Mesenchymal stem cell (in vitro differentiated cells and primary cell): ENCODE data around the gene C1R.

Source experiments
- DNase-seq: peaks from one replicate; pipeline ENCODE4 v3.0.0-alpha.2; 2013
- H2AFZ ChIP-seq: one replicate; pipeline ENCODE4 v1.6.1; 2013; ENCODE audit warnings: low read depth, mild to moderate bottlenecking, control low read depth, inconsistent platforms, low read length, moderate library complexity
- H2AK5ac ChIP-seq: 2 replicates; pipeline ENCODE4 v1.6.1; 2013; ENCODE audit warnings: low read length, moderate library complexity, mild to moderate bottlenecking, inconsistent platforms; ENCODE audit not compliant: severe bottlenecking
- H2BK120ac ChIP-seq: one replicate; pipeline ENCODE4 v1.6.1; 2013; ENCODE audit warnings: low read depth, mild to moderate bottlenecking, inconsistent platforms, low read length, moderate library complexity
- H2BK12ac ChIP-seq, 2 experiments: one replicate each; pipeline ENCODE4 v1.6.1; 2013; ENCODE audit warnings: inconsistent platforms in 2 of 2, low read length in 2 of 2, mild to moderate bottlenecking in 2 of 2, moderate library complexity in 2 of 2, control low read depth in 1 of 2
- H2BK15ac ChIP-seq: one replicate; pipeline ENCODE4 v1.6.1; 2013; ENCODE audit warnings: mild to moderate bottlenecking, low read depth, inconsistent platforms; ENCODE audit not compliant: poor library complexity, severe bottlenecking
- H2BK5ac ChIP-seq: 2 replicates; pipeline ENCODE4 v1.6.1; 2013; ENCODE audit warnings: low read depth, mild to moderate bottlenecking, low read length, control low read depth, inconsistent platforms; ENCODE audit not compliant: poor library complexity, severe bottlenecking
- H3K14ac ChIP-seq, 2 experiments: one replicate each; pipeline ENCODE4 v1.6.1; 2013; ENCODE audit warnings: inconsistent platforms in 2 of 2, low read length in 2 of 2, control low read depth in 1 of 2, mild to moderate bottlenecking in 1 of 2, moderate library complexity in 1 of 2
- H3K18ac ChIP-seq, 2 experiments: one replicate each; pipeline ENCODE4 v1.6.1; 2013; ENCODE audit warnings: inconsistent platforms in 2 of 2, low read length in 2 of 2, control low read depth in 1 of 2, low read depth in 1 of 2, mild to moderate bottlenecking in 1 of 2
- H3K23ac ChIP-seq, 2 experiments: one replicate each; pipeline ENCODE4 v1.6.1; 2013; ENCODE audit warnings: inconsistent platforms in 2 of 2, low read length in 2 of 2, mild to moderate bottlenecking in 2 of 2, moderate library complexity in 2 of 2, control low read depth in 1 of 2
- H3K27ac ChIP-seq: 2 replicates; pipeline ENCODE4 v1.5.1; 2013; ENCODE audit warnings: mild to moderate bottlenecking, moderate library complexity, low read length, control low read depth, inconsistent platforms; ENCODE audit not compliant: poor library complexity, severe bottlenecking
- H3K27me3 ChIP-seq, 2 experiments: 2 replicates each; pipeline versions ENCODE4 v1.6.1 to v1.7.0; 2013; ENCODE audit warnings: low read length in 2 of 2, mild to moderate bottlenecking in 2 of 2, moderate library complexity in 2 of 2, control low read depth in 1 of 2, inconsistent platforms in 1 of 2; ENCODE audit not compliant: control insufficient read depth in 1 of 2, insufficient read depth in 1 of 2
- H3K36me3 ChIP-seq, 2 experiments: 2 replicates each; pipeline versions ENCODE4 v1.6.1 to v1.7.0; 2013; ENCODE audit warnings: low read length in 2 of 2, control low read depth in 1 of 2, inconsistent platforms in 1 of 2, low read depth in 1 of 2, mild to moderate bottlenecking in 1 of 2; ENCODE audit not compliant: insufficient read depth in 2 of 2, control insufficient read depth in 1 of 2
- H3K4ac ChIP-seq, 2 experiments: one replicate each; pipeline ENCODE4 v1.6.1; 2013; ENCODE audit warnings: inconsistent platforms in 2 of 2, low read length in 2 of 2, mild to moderate bottlenecking in 2 of 2, moderate library complexity in 2 of 2, control low read depth in 1 of 2, low read depth in 1 of 2
- H3K4me1 ChIP-seq: 2 replicates; pipeline ENCODE4 v1.6.1; 2013; ENCODE audit warnings: low read depth, low read length, control low read depth; ENCODE audit not compliant: control insufficient read depth, insufficient read depth
- H3K4me2 ChIP-seq: 2 replicates; pipeline ENCODE4 v1.6.1; 2013; ENCODE audit warnings: low read length, mild to moderate bottlenecking, inconsistent platforms; ENCODE audit not compliant: poor library complexity, severe bottlenecking
- H3K4me3 ChIP-seq, 2 experiments: 2 replicates each; pipeline versions ENCODE4 v1.5.1 to v1.7.0; 2013; ENCODE audit warnings: low read length in 2 of 2, mild to moderate bottlenecking in 2 of 2, control low read depth in 1 of 2, low read depth in 1 of 2; ENCODE audit not compliant: insufficient read depth in 1 of 2
- H3K79me1 ChIP-seq: replicated peaks from 2 replicates; pipeline ENCODE4 v1.6.1; 2013; ENCODE audit warnings: mild to moderate bottlenecking, control low read depth, low read length, inconsistent platforms; ENCODE audit not compliant: poor library complexity, severe bottlenecking
- H3K9ac ChIP-seq: 2 replicates; pipeline ENCODE4 v1.7.0; 2013; ENCODE audit warnings: mild to moderate bottlenecking, low read length, moderate library complexity
- H3K9me3 ChIP-seq: 2 replicates; pipeline ENCODE4 v1.7.0; 2013; ENCODE audit warnings: mild to moderate bottlenecking, low read length; ENCODE audit not compliant: control insufficient read depth
- H4K8ac ChIP-seq: one replicate; pipeline ENCODE4 v1.6.1; 2013; ENCODE audit warnings: inconsistent platforms, mild to moderate bottlenecking, low read length, moderate library complexity
- H4K91ac ChIP-seq: one replicate; pipeline ENCODE4 v1.6.1; 2013; ENCODE audit warnings: mild to moderate bottlenecking, low read length, inconsistent platforms
- WGBS: methylation state at CpG from one replicate; pipeline ENCODE4 v1.1.7; 2013; ENCODE audit warnings: mixed read lengths; 5-methylcytosine and 5-hydroxymethylcytosine counted together

C1R gene

DNA sequence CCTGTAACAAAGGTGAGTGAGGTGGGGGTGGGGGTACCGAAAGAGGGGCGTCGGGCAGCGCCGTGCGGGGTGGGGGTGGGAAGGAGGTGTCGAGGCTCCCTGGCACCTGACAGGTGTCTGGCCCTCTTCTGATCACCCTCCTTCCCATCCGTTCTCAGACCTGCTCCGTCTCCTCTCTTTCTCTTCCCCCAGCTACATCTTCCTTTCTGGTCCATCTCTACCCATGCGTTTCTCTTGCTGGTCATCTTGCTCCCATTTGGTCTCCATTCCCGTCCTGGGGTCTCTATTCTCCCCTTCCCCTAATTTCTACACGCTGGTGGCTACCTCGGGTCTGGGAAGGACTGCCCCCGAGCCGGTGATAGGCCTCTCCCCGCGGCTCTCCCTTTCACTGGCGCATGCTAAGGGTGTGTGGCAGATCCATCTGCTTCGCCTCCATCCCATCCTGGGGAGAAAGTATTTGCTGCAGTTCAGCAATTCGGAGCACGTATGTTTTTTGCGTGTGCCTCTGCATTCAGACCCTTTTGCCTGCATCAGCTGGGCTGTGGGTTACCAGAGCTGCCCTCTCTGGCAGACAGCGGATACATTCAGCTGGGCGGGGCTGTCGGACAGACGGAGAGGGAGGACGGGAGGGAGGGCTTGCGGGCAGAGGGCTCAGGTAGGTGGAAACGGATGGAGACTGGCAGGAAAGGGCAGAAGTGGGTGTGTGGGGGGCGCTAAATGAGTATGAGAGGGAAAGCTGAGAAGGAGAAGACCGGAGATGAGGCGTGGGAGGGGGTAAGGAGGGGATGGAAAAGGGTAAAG is 38.7 kb upstream of the C1R start:
- peak; percentile 46 for DNase-seq
- H2AK5ac ChIP-seq: no peak overlapping the region
- H3K9ac ChIP-seq: peak overlapping the region; percentile 70
- no peak overlapping the region for H3K18ac ChIP-seq
- H3K4me1 ChIP-seq: peaks cover 14% of the 10 kb centered on the region
- peak overlapping the region in 1 of 2 experiments; percentile 46 for H3K4ac ChIP-seq
- H4K91ac ChIP-seq: no peak overlapping the region
- H3K4me3 ChIP-seq: peak overlapping the region; percentile 77 to 81
- H2BK15ac ChIP-seq: peak overlapping the region; percentile 37
- H3K23ac ChIP-seq: no peak overlapping the region
- peak overlapping the region; percentile 76 for H4K8ac ChIP-seq
- no peak overlapping the region for H3K27ac ChIP-seq
- H3K36me3 ChIP-seq: peaks cover 24 to 27% of the 10 kb centered on the region in 2 experiments
- H3K4me2 ChIP-seq: peak overlapping the region; percentile 99
- H3K9me3 ChIP-seq: no peaks in the 10 kb centered on the region
- H3K27me3 ChIP-seq: peaks cover 0 to 40% of the 10 kb centered on the region in 2 experiments
- no peak overlapping the region for H2BK12ac ChIP-seq
- no peak overlapping the region for H2BK5ac ChIP-seq
- no peak overlapping the region for H2BK120ac ChIP-seq
- no peak overlapping the region for H2AFZ ChIP-seq
- H3K79me1 ChIP-seq: peaks cover 15% of the 10 kb centered on the region
- no peak overlapping the region for H3K14ac ChIP-seq
- WGBS: 2% methylated on average over 28 of the region's 32 CpGs

DNA sequence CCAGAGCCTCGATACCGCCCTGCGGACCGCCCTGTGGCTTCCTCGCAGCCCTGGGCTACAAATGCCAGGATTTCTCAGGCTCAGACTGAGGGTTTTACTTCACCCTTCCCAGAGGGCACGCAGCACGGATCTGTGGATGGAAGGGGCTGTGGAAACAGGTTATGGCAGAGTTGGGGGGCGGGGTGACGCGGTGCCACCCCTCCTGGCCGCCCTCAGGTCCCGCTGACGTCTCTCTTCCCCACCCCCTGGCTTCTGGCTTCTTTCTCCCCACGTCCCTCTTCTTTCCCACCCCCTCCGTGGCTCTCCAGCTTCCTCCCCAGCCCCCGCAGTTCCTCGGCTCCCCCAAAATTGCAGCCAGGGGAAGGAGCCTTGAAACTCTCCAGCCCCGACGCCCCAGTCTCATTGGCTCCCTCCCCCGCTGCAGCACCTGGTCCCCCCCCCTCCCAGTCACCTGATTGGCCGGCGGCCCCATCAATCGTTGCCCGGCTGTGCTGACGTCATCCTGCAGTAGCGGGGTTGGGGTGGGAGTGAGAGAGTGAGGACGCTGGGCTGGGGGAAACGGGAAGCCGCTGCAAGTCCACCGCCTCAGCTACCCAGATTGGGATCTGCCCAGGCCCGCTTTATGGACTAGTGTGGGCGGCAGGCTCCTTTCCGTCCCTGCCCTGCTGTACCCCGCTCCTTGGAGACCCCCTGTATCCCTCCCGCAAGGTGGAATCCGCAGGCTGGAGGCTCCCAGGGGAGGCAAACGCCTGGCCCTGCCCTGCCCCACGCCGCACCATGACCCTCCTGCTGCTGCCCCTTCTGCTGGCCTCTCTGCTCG is 37.8 kb upstream of the C1R start, which contains the start of gene CLSTN3:
Gene CLSTN3, plus strand, starts transcription at position 500 of the 820 bp plus-strand sequence. Its CDS starts 278 bp downstream, at position 778.
- peak within 1 kb of the TSS; percentile 70 for H3K9ac ChIP-seq
- peak within 1 kb of the TSS in 1 of 2 experiments; percentile 96 for H3K14ac ChIP-seq
- H2BK120ac ChIP-seq: no peak within 1 kb of the TSS
- no peak within 1 kb of the TSS for H3K27ac ChIP-seq
- peaks cover 15 to 18% of the 10 kb centered on the region in 2 experiments for H3K36me3 ChIP-seq
- peak within 1 kb of the TSS; percentile 37 for H2BK15ac ChIP-seq
- H3K27me3 ChIP-seq: peaks cover 0 to 40% of the 10 kb centered on the region in 2 experiments
- H3K23ac ChIP-seq: peak within 1 kb of the TSS in 1 of 2 experiments; percentile 35
- DNase-seq: peak; percentile 73
- under 1% methylated on average over 19 of the region's 40 CpGs for WGBS
- peak within 1 kb of the TSS; percentile 13 to 46 for H3K4ac ChIP-seq
- peak within 1 kb of the TSS in 1 of 2 experiments; percentile 17 for H2BK12ac ChIP-seq
- H3K18ac ChIP-seq: peak within 1 kb of the TSS in 1 of 2 experiments; percentile 74
- H2AK5ac ChIP-seq: no peak within 1 kb of the TSS
- peak within 1 kb of the TSS; percentile 77 to 81 for H3K4me3 ChIP-seq
- H2AFZ ChIP-seq: peak within 1 kb of the TSS; percentile 80
- peaks cover 14% of the 10 kb centered on the region for H3K4me1 ChIP-seq
- peak within 1 kb of the TSS; percentile 25 for H4K91ac ChIP-seq
- peak within 1 kb of the TSS; percentile 99 for H3K4me2 ChIP-seq
- H4K8ac ChIP-seq: peak within 1 kb of the TSS; percentile 76
- no peaks in the 10 kb centered on the region for H3K9me3 ChIP-seq
- H2BK5ac ChIP-seq: no peak within 1 kb of the TSS
- H3K79me1 ChIP-seq: peaks cover 15% of the 10 kb centered on the region

DNA sequence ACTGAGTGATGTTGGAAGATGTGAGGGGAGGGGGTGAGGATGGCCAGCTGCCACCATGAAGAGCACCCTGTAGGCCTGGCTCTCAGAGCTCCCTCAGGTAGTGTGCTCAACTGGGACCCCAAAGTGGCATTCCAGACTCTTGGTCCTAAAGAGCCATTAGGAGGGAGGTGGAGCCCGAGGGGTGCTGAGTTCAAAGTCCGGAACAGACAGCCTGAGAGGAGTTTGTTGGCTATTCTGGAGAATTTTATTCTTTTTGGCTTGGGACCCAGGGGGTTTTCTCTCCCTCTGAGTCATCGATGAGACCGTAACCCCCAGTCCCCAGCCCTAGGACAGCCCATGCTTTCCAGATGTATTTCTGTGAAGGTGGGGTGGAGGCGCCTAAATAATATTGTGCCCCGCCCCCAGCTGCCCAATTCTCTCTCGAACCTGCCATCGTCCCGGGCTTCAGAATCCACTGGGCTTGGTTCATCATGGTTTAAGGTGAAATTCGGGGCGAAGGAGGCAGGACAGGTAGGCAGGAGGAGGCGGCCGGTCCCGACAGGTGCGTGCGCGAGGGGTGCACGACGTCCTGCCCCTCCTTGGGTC is 37.1 kb upstream of the C1R start:
- Histone ChIP-seq H3K18ac (peak overlapping the region in 1 of 2 experiments; percentile 74), H2AFZ (peak overlapping the region; percentile 80), H4K8ac (peak overlapping the region; percentile 27), H3K4me3 (peak overlapping the region; percentile 64 to 81), H2BK15ac (no peak overlapping the region), H3K4me1 (peaks cover 14% of the 10 kb centered on the region), H3K9me3 (no peaks in the 10 kb centered on the region), H2AK5ac (no peak overlapping the region), H3K79me1 (peaks cover 15% of the 10 kb centered on the region), H3K4me2 (peak overlapping the region; percentile 99), H2BK5ac (no peak overlapping the region), H4K91ac (peak overlapping the region; percentile 25), H2BK120ac (no peak overlapping the region), H3K27ac (no peak overlapping the region), H3K23ac (no peak overlapping the region), H3K9ac (peak overlapping the region; percentile 70), H3K14ac (peak overlapping the region in 1 of 2 experiments; percentile 96), H3K27me3 (peaks cover 0 to 40% of the 10 kb centered on the region in 2 experiments), H3K4ac (peak overlapping the region in 1 of 2 experiments; percentile 13), H3K36me3 (peaks cover 12 to 13% of the 10 kb centered on the region in 2 experiments), H2BK12ac (peak overlapping the region in 1 of 2 experiments; percentile 17)
- DNase-seq: peak; percentile 24
- 6% methylated on average over 14 of the region's 19 CpGs for WGBS
